ENCODE measurements around the gene PHC3. TPM values are rescaled to one million over a fixed set of nuclear protein-coding genes. Genes with fewer than 3 reads are reported as not detected.

The PHC3 gene
- total and polyA plus RNA-seq, 2 experiments from 2014 or later: 36.6 to 39.8 TPM

GRCh38 chr3:170111147-170111771, 70.3 kb downstream of the PHC3 start:
- Histone ChIP-seq H3K27me3 (no peaks in the 10 kb centered on the region), H3K79me2 (no peaks in the 10 kb centered on the region), H2AFZ (no peak overlapping the region), H3K4me3 (no peak overlapping the region), H3K9me2 (replicated peaks; ENCODE audit: insufficient read depth) (no peaks in the 10 kb centered on the region), H3K9me3 (ENCODE audit: low read depth) (no peaks in the 10 kb centered on the region), H3K4me2 (no peak overlapping the region), H3K27ac (no peak overlapping the region), H4K20me1 (ENCODE audit: insufficient read depth, poor library complexity, severe bottlenecking) (no peaks in the 10 kb centered on the region), H3K36me3 (replicated peaks; ENCODE audit: insufficient read depth, low read depth) (peaks cover 4% of the 10 kb centered on the region), H3K4me1 (ENCODE audit: insufficient read depth) (no peaks in the 10 kb centered on the region)
- DNase-seq (ENCODE audit: low spot score): no peak
- 58% methylated on average over 9 of the region's 9 CpGs for WGBS (ENCODE audit: low lambda C conversion rate, missing lambda C conversion rate)
- TF ChIP-seq, protein P1, sequence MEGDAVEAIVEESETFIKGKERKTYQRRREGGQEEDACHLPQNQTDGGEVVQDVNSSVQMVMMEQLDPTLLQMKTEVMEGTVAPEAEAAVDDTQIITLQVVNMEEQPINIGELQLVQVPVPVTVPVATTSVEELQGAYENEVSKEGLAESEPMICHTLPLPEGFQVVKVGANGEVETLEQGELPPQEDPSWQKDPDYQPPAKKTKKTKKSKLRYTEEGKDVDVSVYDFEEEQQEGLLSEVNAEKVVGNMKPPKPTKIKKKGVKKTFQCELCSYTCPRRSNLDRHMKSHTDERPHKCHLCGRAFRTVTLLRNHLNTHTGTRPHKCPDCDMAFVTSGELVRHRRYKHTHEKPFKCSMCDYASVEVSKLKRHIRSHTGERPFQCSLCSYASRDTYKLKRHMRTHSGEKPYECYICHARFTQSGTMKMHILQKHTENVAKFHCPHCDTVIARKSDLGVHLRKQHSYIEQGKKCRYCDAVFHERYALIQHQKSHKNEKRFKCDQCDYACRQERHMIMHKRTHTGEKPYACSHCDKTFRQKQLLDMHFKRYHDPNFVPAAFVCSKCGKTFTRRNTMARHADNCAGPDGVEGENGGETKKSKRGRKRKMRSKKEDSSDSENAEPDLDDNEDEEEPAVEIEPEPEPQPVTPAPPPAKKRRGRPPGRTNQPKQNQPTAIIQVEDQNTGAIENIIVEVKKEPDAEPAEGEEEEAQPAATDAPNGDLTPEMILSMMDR (IDR thresholded peaks at IDR 0.05; ENCODE audit: poor library complexity): no peak
- TF ChIP-seq EZH2phosphoT487 (IDR thresholded peaks at IDR 0.05; ENCODE audit: low read depth, severe bottlenecking, unreplicated experiment): no peak
- TF ChIP-seq EZH2 (IDR thresholded peaks at IDR 0.05; ENCODE audit: borderline replicate concordance): no peak

DNA sequence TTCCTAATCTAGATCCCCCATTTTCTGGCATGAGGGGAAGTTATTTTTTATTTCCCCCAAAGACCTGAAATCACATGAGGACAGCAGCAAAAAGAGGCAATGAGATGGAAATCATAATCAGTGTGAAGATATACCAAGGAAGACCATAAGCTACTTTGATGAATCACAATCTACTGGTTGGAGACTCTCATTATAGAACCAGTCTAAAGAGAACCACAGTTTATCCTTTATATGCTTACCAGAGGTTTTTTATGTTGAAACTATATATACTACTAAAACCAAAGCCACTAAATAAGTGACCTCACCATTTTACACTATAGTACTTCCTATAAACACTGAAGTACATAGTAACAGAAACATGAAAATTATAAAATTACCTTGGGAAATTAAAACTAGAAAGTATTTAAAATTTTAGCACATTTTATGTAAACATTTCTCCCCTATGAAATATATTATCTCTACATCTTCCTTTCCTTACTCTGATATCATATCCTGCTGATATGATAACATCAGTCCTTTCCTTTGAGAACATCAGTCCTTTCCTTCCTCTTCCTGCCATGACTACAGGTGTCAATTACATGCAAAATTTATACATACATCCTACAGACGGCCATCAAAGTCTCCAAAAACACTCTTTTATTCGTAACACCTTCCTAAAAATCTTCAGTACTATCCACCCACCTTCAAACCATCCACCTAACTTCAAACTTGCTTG, 71.8 kb downstream of the PHC3 start:
- no peaks in the 10 kb centered on the region for H3K9me3 ChIP-seq (ENCODE audit: low read depth)
- H3K79me2 ChIP-seq: no peaks in the 10 kb centered on the region
- H4K20me1 ChIP-seq (ENCODE audit: insufficient read depth, poor library complexity, severe bottlenecking): no peaks in the 10 kb centered on the region
- H3K36me3 ChIP-seq (replicated peaks; ENCODE audit: insufficient read depth, low read depth): no peaks in the 10 kb centered on the region
- no peaks in the 10 kb centered on the region for H3K9me2 ChIP-seq (replicated peaks; ENCODE audit: insufficient read depth)
- no peak for DNase-seq (ENCODE audit: low spot score)
- WGBS (ENCODE audit: low lambda C conversion rate, missing lambda C conversion rate): 94% methylated on average over 2 of the region's 2 CpGs
- no peak for TF ChIP-seq EZH2 (IDR thresholded peaks at IDR 0.05; ENCODE audit: borderline replicate concordance)
- TF ChIP-seq, protein P1 (IDR thresholded peaks at IDR 0.05; ENCODE audit: poor library complexity): no peak
- H3K27ac ChIP-seq: no peak overlapping the region
- no peak overlapping the region for H3K4me3 ChIP-seq
- no peak overlapping the region for H2AFZ ChIP-seq
- H3K27me3 ChIP-seq: no peaks in the 10 kb centered on the region
- no peak overlapping the region for H3K4me2 ChIP-seq
- no peaks in the 10 kb centered on the region for H3K4me1 ChIP-seq (ENCODE audit: insufficient read depth)

DNA sequence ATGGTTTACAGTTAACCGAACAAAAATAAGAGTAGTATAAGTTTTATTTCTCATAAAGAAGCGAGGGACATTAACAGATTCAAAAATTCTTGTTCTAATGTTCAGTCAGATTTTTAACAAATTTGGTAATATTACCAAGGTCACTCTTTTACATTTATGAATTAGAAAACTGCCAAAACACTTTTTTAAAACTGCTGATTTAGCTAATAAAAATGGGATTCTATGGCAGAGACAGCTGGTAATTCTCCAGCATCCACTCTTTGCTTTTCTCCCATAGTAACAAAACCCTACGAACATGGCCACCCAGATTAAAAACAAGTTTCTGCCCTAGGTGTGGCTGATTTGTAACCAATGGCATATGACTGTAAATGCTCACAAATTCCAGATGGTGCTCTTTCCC, 72.6 kb downstream of the PHC3 start:
- H3K4me3 ChIP-seq: no peak overlapping the region
- H3K27me3 ChIP-seq: no peaks in the 10 kb centered on the region
- no peak for DNase-seq (ENCODE audit: low spot score)
- no peaks in the 10 kb centered on the region for H3K9me2 ChIP-seq (replicated peaks; ENCODE audit: insufficient read depth)
- 94% methylated on average over 3 of the region's 3 CpGs for WGBS (ENCODE audit: low lambda C conversion rate, missing lambda C conversion rate)
- H3K79me2 ChIP-seq: no peaks in the 10 kb centered on the region
- TF ChIP-seq EZH2phosphoT487 (IDR thresholded peaks at IDR 0.05; ENCODE audit: low read depth, severe bottlenecking, unreplicated experiment): no peak
- no peak for TF ChIP-seq EZH2 (IDR thresholded peaks at IDR 0.05; ENCODE audit: borderline replicate concordance)
- TF ChIP-seq, protein P1 (IDR thresholded peaks at IDR 0.05; ENCODE audit: poor library complexity): no peak
- H3K4me2 ChIP-seq: no peak overlapping the region
- H3K36me3 ChIP-seq (replicated peaks; ENCODE audit: insufficient read depth, low read depth): no peaks in the 10 kb centered on the region
- no peak overlapping the region for H3K27ac ChIP-seq
- no peaks in the 10 kb centered on the region for H4K20me1 ChIP-seq (ENCODE audit: insufficient read depth, poor library complexity, severe bottlenecking)
- H2AFZ ChIP-seq: no peak overlapping the region
- H3K4me1 ChIP-seq (ENCODE audit: insufficient read depth): no peaks in the 10 kb centered on the region
- no peaks in the 10 kb centered on the region for H3K9me3 ChIP-seq (ENCODE audit: low read depth)

Measured in hepatocyte (in vitro differentiated cells).